GM06990 (cell line): ENCODE data around the gene CALR.
A peak's percentile ranks its signal among the peaks of the same experiment; 100 is the strongest.
"Not testable (repeated sequence)": the region's sequence is repeated elsewhere in the genome, so short reads cannot be mapped to it uniquely, and the experiment has no call there.

ENCODE experiments used
- DNase-seq: peaks from one replicate; pipeline ENCODE4 v3.0.0-alpha.2; 2011; ENCODE audit not compliant: insufficient read length; ENCODE audit errors: extremely low read depth
- H3K27me3 ChIP-seq: replicated peaks from 2 replicates; pipeline ENCODE4 v1.6.0; 2011; ENCODE audit warnings: low read length; ENCODE audit not compliant: control insufficient read depth, insufficient read depth
- H3K36me3 ChIP-seq: 2 replicates; pipeline ENCODE4 v1.5.1; 2011; ENCODE audit warnings: low read length; ENCODE audit not compliant: control insufficient read depth, insufficient read depth
- H3K4me3 ChIP-seq: replicated peaks from 2 replicates; pipeline ENCODE4 v1.5.1; 2011; ENCODE audit warnings: low read depth, mild to moderate bottlenecking, control low read depth, low read length
- TF ChIP-seq, protein P1 (sequence below): IDR thresholded peaks from 2 replicates; pipeline ENCODE4 v1.5.1; 2011; ENCODE audit warnings: low read length, control low read depth, mild to moderate bottlenecking, inconsistent platforms; ENCODE audit not compliant: insufficient read depth, poor library complexity, severe bottlenecking

Gene CALR

DNA sequence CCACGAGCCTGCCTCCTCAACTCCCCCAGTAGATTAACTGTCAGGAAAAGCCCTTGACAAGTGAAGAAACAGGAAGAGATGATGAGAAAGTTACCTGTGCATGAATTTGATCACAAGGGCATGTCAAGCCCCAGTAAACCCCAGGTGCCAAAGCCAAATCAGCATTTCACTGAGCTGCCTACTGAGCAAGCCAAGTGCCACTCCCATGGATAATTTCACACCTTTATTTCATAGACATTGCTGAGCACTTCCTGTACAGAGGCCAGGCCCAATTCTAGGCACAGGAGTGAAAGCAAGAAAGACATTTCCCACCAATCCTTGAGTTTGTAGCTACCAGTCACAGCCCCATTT, 16.2 kb downstream of the CALR start:
- no peaks in the 10 kb centered on the region for H3K27me3 ChIP-seq
- H3K36me3 ChIP-seq = peaks cover 18% of the 10 kb centered on the region
- TF ChIP-seq, protein P1, sequence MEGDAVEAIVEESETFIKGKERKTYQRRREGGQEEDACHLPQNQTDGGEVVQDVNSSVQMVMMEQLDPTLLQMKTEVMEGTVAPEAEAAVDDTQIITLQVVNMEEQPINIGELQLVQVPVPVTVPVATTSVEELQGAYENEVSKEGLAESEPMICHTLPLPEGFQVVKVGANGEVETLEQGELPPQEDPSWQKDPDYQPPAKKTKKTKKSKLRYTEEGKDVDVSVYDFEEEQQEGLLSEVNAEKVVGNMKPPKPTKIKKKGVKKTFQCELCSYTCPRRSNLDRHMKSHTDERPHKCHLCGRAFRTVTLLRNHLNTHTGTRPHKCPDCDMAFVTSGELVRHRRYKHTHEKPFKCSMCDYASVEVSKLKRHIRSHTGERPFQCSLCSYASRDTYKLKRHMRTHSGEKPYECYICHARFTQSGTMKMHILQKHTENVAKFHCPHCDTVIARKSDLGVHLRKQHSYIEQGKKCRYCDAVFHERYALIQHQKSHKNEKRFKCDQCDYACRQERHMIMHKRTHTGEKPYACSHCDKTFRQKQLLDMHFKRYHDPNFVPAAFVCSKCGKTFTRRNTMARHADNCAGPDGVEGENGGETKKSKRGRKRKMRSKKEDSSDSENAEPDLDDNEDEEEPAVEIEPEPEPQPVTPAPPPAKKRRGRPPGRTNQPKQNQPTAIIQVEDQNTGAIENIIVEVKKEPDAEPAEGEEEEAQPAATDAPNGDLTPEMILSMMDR = no peak
- H3K4me3 ChIP-seq = no peak overlapping the region
- no peak for DNase-seq

DNA sequence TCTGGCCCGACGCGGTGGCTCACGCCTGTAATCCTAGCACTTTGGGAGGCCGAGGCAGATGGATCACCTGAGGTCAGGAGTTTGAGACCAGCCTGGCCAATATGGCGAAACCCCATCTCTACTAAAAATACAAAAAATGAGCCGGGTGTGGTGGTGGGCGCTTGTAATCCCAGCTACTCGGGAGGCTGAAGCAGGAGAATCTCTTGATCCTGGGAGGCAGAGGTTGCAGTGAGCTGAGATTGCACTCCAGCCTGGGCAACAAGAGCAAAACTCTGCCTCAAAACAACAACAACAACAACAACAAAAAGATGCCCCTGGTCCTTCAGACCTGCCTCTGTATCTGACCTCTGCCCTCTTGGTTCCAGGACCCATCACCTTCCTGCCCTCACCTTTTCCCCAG, 17.2 kb downstream of the CALR start:
- H3K27me3 ChIP-seq, DNase-seq: not testable (repeated sequence)
- peaks cover 15% of the 10 kb centered on the region for H3K36me3 ChIP-seq
- peak overlapping the region; percentile 80 for H3K4me3 ChIP-seq

DNA sequence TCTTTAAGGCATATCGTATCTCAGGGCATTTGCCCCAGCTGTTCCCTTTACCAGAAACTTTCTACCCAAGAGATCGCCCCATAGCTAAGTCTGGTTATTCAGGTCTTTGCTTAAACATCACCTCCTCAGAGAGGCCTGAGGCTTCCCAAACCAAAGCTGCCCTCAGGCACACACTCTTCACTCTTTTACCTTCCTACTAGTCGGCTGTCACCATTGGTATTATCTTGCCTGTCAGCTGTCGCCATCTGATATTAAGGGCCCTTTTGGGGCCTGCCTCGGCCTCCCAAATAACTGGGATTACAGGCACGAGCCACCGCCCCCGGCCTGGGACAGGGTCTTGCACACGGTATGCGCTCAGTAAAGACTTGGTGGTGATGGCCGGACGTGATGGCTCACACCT, 17.6 kb downstream of the CALR start:
- TF ChIP-seq, protein P1 = no peak

DNA sequence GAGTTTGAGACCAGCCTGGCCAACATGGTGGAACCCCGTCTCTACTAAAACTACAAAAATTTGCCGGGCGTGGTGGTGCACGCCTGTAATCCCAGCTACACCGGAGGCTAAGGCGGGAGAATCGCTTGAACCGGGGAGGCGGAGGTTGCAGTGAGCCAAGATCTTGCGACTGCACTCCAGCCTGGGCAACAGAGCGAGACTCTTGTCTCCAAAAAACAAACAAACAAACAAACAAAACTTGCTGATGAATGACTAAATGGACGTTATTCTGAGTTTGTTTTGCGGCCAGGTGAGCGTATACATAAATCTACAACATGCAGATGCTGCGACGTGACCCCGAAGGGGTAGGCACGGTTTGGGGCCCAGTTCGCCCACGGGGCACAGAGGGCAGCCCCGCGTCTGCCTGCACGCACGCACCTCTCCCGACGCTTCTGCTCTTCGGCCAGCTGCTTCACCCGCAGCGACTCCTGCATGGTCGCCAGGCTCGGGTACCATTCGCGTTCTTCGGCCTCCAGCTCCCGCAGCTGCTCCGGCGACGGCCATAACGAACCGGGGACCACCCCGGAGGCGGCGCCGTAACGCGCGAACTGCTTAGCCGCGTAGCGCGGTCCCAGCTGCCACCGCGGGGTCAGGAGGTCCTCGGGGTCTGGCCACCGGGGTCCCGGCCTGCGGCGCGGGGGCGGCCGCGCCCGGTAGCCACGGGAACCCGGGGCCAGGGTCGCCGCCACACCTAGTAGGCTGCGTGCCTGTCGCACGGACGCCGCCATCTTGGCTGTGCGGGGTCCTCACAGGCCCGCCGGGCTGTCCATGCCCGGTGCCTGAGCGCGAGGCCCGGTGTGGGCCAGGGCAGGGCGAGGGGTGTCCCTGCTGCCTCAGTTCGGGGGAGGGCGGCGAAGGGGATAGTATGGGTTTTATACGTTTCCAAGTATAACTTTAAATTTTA, 18.3 kb downstream of the CALR start, which contains the start of gene GADD45GIP1:
TSS of gene GADD45GIP1 (minus strand) at position 778 of the 943 bp plus-strand sequence. CDS start at position 767, 11 bp downstream.
- Histone ChIP-seq H3K36me3 (peaks cover 10% of the 10 kb centered on the region), H3K27me3 (no peaks in the 10 kb centered on the region), H3K4me3 (peak within 1 kb of the TSS; percentile 80)
- TF ChIP-seq, protein P1 = no peak
- peak; percentile 89 for DNase-seq

More for the DNA sequence above, 17.6 kb downstream of the CALR start:
- Histone ChIP-seq H3K36me3 (peaks cover 15% of the 10 kb centered on the region), H3K4me3 (peak overlapping the region; percentile 80), H3K27me3 (no peaks in the 10 kb centered on the region)
- DNase-seq = no peak

DNA sequence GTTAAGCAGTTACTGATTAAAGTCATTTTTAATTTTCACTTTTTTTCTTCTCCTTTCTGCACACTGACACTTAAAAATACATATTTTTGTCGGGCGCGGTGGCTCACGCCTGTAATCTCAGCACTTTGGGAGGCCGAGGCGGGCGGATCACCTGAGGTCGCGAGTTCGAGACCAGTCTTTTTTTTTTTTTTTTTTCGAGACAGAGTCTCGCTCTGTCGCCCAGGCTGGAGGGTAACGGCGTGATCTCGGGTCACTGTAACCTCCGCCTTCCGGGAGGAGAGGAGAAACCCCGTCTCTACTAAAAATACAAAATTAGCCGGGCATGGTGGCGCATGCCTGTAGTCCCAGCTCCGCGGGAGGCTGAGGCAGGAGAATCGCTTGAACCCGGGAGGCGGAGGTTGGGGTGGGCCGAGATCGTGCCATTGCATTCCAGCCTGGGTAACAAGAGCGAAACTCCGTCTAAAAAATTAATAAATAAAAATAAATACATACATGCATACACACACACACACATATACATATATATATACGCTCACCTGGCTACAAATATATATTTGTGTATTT, 19.1 kb downstream of the CALR start:
- peak overlapping the region; percentile 80 for H3K4me3 ChIP-seq
- not testable (repeated sequence) for DNase-seq, H3K27me3 ChIP-seq, H3K36me3 ChIP-seq

DNA sequence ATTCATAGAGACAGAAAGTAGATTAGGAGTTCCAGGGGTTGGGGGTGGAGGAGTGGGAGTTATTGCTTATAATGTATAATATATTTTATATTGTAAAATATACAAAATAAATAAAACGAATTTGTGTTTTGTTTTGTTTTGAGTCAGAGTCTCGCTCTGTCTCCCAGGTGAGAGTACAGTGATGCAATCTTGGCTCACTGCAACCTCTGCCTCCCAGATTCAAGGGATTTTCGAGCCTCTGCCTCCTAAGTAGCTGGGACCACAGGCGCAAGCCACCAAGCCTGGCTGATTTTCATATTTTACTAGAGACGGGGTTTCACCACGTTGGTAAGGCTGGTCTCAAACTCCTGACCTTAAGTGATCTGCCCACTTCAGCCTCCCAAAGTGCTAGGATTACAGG, 21.1 kb downstream of the CALR start:
- peaks cover under 1% of the 10 kb centered on the region; the same call in 1 of the 2 replicates for H3K36me3 ChIP-seq
- TF ChIP-seq, protein P1 = no peak
- H3K4me3 ChIP-seq = no peak overlapping the region
- H3K27me3 ChIP-seq = no peaks in the 10 kb centered on the region
- DNase-seq = no peak
